GM19099 (cell line): ENCODE measurements around the gene ACSL5.
A peak's percentile ranks its signal among the peaks of the same experiment; 100 is the strongest.

Source experiments
- POLR2A ChIP-seq: IDR thresholded peaks from 3 replicates; pipeline ENCODE4 v1.6.1; 2011; ENCODE audit warnings: low read depth; ENCODE audit not compliant: insufficient read length; ENCODE audit errors: extremely low read depth

The ACSL5 gene

GRCh38 chr10:112362833-112363232, 11.1 kb upstream of the ACSL5 start:
- no peak for TF ChIP-seq POLR2A

GRCh38 chr10:112363696-112364688, 9.9 kb upstream of the ACSL5 start:
- TF ChIP-seq POLR2A = no peak

- TF ChIP-seq POLR2A = no peak
These were observed 8.9 kb upstream of the ACSL5 start for GRCh38 chr10:112365014-112365432.

GRCh38 chr10:112365451-112365850, 8.5 kb upstream of the ACSL5 start:
- TF ChIP-seq POLR2A = no peak

- TF ChIP-seq POLR2A = no peak
These were observed 6.9 kb upstream of the ACSL5 start for GRCh38 chr10:112366992-112367391.

GRCh38 chr10:112367516-112367915, 6.4 kb upstream of the ACSL5 start:
- no peak for TF ChIP-seq POLR2A

- no peak for TF ChIP-seq POLR2A
These were observed 4.2 kb upstream of the ACSL5 start for GRCh38 chr10:112369495-112370423.

- no peak for TF ChIP-seq POLR2A
These were observed 3.5 kb upstream of the ACSL5 start for GRCh38 chr10:112370424-112370819.

GRCh38 chr10:112374724-112375541, 1.0 kb downstream of the ACSL5 start:
- TF ChIP-seq POLR2A = peak; percentile 47

- TF ChIP-seq POLR2A = peak; percentile 82
These were observed 1.9 kb downstream of the ACSL5 start for GRCh38 chr10:112375721-112376395.

- TF ChIP-seq POLR2A = no peak
These were observed 2.5 kb downstream of the ACSL5 start for GRCh38 chr10:112376396-112376790.

GRCh38 chr10:112379635-112380296, 5.8 kb downstream of the ACSL5 start:
- no peak for TF ChIP-seq POLR2A

- no peak for TF ChIP-seq POLR2A
These were observed 8.8 kb downstream of the ACSL5 start for GRCh38 chr10:112382515-112383235.
